Measurements from ENCODE around the gene KRT36. TPM values are rescaled to one million over a fixed set of nuclear protein-coding genes. Genes with fewer than 3 reads are reported as not detected.
A peak's percentile ranks its signal among the peaks of the same experiment; 100 is the strongest.

The KRT36 gene
- total RNA-seq, 4 donors from 2014 or later: not detected

- Histone ChIP-seq H3K36me3 (no peaks in the 10 kb centered on the region), H3K27me3 (no peaks in the 10 kb centered on the region), H3K9me3 (no peaks in the 10 kb centered on the region), H3K4me1 (no peaks in the 10 kb centered on the region), H3K27ac (peak overlapping the region; percentile 47 to 68), H3K4me3 (no peak overlapping the region)
- intact Hi-C loops (cut with DNase I; ENCODE audit: low total_unique reads): no loop called here
- TF ChIP-seq POLR2A (IDR thresholded peaks at IDR 0.05) (no peak), CTCF (IDR thresholded peaks at IDR 0.05) (no peak)
- peak in 1 of 2 donors; percentile 46 for DNase-seq
Observed at GRCh38 chr17:41492771-41493170, 3.1 kb upstream of the KRT36 start.

- Histone ChIP-seq H3K4me1 (no peaks in the 10 kb centered on the region), H3K27me3 (no peaks in the 10 kb centered on the region), H3K36me3 (no peaks in the 10 kb centered on the region), H3K9me3 (no peaks in the 10 kb centered on the region), H3K27ac (peak overlapping the region; percentile 47 to 68), H3K4me3 (no peak overlapping the region)
- DNase-seq: peak; percentile 38 to 65
- intact Hi-C loops (cut with DNase I; ENCODE audit: low total_unique reads): no loop called here
- TF ChIP-seq CTCF (IDR thresholded peaks at IDR 0.05) (no peak), POLR2A (IDR thresholded peaks at IDR 0.05) (no peak)
Observed at GRCh38 chr17:41492351-41492750, 2.6 kb upstream of the KRT36 start.

GRCh38 chr17:41491476-41491875, 1.8 kb upstream of the KRT36 start:
- TF ChIP-seq CTCF (IDR thresholded peaks at IDR 0.05) (no peak), POLR2A (IDR thresholded peaks at IDR 0.05) (no peak)
- peak overlapping the region; percentile 47 to 68 for H3K27ac ChIP-seq
- no peak overlapping the region for H3K4me3 ChIP-seq
- H3K4me1 ChIP-seq: no peaks in the 10 kb centered on the region
- H3K9me3 ChIP-seq: no peaks in the 10 kb centered on the region
- DNase-seq: no peak
- intact Hi-C loops (cut with DNase I; ENCODE audit: low total_unique reads): no loop called here
- no peaks in the 10 kb centered on the region for H3K27me3 ChIP-seq
- H3K36me3 ChIP-seq: no peaks in the 10 kb centered on the region

- intact Hi-C loops (cut with DNase I; ENCODE audit: low total_unique reads): no loop called here
- Histone ChIP-seq H3K4me3 (no peak overlapping the region), H3K27me3 (no peaks in the 10 kb centered on the region), H3K36me3 (no peaks in the 10 kb centered on the region), H3K4me1 (no peaks in the 10 kb centered on the region), H3K9me3 (no peaks in the 10 kb centered on the region), H3K27ac (no peak overlapping the region)
- DNase-seq: no peak
- TF ChIP-seq CTCF (IDR thresholded peaks at IDR 0.05): no peak
- TF ChIP-seq POLR2A (IDR thresholded peaks at IDR 0.05): no peak
Observed at GRCh38 chr17:41490000-41490990, 585 bp upstream of the KRT36 start.

- intact Hi-C loops (cut with DNase I; ENCODE audit: low total_unique reads): no loop called here
- H3K27me3 ChIP-seq: no peaks in the 10 kb centered on the region
- H3K9me3 ChIP-seq: no peaks in the 10 kb centered on the region
- no peak overlapping the region for H3K4me3 ChIP-seq
- no peaks in the 10 kb centered on the region for H3K4me1 ChIP-seq
- H3K27ac ChIP-seq: no peak overlapping the region
- TF ChIP-seq CTCF (IDR thresholded peaks at IDR 0.05) (peak in 1 of 4 experiments; percentile 15), POLR2A (IDR thresholded peaks at IDR 0.05) (no peak)
- no peaks in the 10 kb centered on the region for H3K36me3 ChIP-seq
- DNase-seq: no peak
Observed at GRCh38 chr17:41486809-41487530, 2.7 kb downstream of the KRT36 start.

Measured in uterus (tissue), 4 donors.